NCI-H1092 (cell line): Measurements from ENCODE around the gene PAXIP1.
"Not testable (repeated sequence)": the region's sequence is repeated elsewhere in the genome, so short reads cannot be mapped to it uniquely, and the experiment has no call there.

ENCODE experiments used
- DNase-seq: peaks from one replicate; lab custom pipeline; 2025; lab: John Stamatoyannopoulos, UW

The PAXIP1 gene

GRCh38 chr7:155003092-155003375 lies at the start of gene PAXIP1:
PAXIP1 (minus strand) TSS chr7:155003124; CDS start chr7:155002929, 195 bp downstream.
- peak; percentile 68 for DNase-seq

DNA sequence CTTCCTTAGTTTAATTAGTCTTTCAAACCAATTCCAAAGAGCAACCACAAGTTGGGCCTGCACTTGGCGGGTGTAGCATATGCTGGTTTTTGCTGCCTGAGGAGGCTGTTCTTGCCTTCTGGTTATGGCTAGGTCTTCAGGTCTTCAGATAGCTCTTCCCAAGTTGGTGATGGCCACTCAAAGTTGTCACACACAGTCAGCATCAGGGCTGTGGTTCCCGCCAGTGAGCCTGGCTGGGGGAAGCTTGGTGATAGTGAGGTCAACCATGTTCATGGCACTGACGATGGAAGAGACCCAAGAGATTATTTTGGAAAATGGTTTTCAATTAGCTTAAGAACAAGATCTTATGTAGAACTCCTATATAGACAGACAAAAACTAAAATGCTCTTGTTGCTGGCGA lies 48.4 kb upstream of the PAXIP1 start:
- DNase-seq, result no peak

GRCh38 chr7:155048006-155048405 lies 45.1 kb upstream of the PAXIP1 start:
- DNase-seq, result no peak

- no peak for DNase-seq
Observed at GRCh38 chr7:155043756-155044155, 40.8 kb upstream of the PAXIP1 start.

DNA sequence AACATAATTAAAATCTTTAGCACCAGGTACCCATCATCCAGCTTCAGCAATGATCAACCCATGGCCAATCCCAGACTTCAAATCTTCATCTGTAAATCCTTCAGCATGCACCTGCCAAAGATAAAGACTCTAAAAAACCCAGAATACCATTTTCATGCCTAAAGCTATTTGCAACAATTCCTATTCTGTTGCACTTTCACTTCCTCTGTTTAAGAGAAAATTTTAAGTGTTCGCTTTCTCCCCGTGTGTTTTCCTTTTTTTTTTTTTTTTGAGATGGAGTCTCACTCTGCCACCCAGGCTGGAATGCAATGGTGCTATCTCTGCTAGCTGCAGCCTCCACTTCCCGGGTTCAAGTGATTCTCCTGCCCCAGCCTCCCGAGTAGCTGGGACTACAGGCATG lies 35.4 kb upstream of the PAXIP1 start:
- DNase-seq, result no peak

GRCh38 chr7:155034495-155034894 lies 31.6 kb upstream of the PAXIP1 start:
- DNase-seq, result not testable (repeated sequence)

- peak; percentile 27 for DNase-seq
Observed at GRCh38 chr7:155032978-155033377, 30.1 kb upstream of the PAXIP1 start.

GRCh38 chr7:155027879-155028278 lies 25.0 kb upstream of the PAXIP1 start:
- DNase-seq, result no peak

DNA sequence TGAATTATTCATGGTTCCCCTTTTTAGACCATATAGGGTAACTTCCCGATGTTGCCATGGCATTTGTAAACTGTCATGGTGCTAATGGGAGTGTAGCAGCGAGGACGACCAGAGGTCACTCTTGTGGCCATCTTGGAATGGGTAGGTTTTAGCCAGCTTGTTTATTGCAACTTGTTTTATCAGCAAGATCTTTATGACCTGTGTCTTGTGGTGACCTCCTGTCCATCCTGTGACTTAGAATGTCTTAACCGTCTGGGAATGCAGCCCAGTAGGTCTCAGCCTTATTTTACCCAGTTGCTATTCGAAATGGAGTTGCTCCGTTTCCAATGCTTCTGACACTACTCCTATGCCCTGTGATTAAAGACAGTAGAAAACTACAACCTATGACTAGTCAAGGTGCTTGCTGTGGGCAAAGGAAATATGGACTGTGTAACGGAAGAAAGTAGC lies 18.8 kb upstream of the PAXIP1 start:
- no peak for DNase-seq

GRCh38 chr7:155020996-155021395 lies 18.1 kb upstream of the PAXIP1 start:
- no peak for DNase-seq

- peak; percentile 63 for DNase-seq
Observed at GRCh38 chr7:155017834-155018233, 14.9 kb upstream of the PAXIP1 start.

GRCh38 chr7:155011086-155011485 lies 8.2 kb upstream of the PAXIP1 start:
- no peak for DNase-seq

DNA sequence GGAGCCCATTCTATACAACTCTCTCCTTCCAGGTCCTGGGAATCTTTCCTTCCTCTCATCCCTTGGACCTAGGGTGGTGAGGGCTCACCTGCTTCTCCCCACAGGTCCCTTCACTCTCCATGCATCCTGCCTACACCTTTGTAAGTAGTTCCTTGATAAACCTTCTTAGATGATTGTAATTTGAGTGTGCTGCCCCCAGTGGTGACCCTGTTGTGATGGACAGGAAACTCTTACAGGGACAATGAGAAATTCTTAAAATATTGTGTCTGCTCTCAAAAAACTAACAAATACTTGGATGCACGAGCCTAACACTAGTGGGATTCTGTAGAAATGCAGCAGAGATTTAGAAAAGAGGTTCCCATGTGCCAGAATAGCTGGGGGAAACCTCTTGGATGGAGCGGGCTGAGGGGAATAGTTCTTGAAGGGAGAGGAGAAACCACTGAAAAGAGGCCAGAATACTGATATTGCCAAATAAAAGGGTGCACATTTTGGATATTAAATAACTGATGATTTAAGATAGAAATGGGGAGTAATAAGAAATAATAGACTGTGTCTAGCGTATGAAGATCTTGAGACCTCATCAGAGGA lies 6.7 kb upstream of the PAXIP1 start:
- no peak for DNase-seq

- no peak for DNase-seq
Observed at GRCh38 chr7:155007947-155008346, 5.0 kb upstream of the PAXIP1 start.

- peak; percentile 76 for DNase-seq
Observed at GRCh38 chr7:155003376-155004214, 671 bp upstream of the PAXIP1 start.

DNA sequence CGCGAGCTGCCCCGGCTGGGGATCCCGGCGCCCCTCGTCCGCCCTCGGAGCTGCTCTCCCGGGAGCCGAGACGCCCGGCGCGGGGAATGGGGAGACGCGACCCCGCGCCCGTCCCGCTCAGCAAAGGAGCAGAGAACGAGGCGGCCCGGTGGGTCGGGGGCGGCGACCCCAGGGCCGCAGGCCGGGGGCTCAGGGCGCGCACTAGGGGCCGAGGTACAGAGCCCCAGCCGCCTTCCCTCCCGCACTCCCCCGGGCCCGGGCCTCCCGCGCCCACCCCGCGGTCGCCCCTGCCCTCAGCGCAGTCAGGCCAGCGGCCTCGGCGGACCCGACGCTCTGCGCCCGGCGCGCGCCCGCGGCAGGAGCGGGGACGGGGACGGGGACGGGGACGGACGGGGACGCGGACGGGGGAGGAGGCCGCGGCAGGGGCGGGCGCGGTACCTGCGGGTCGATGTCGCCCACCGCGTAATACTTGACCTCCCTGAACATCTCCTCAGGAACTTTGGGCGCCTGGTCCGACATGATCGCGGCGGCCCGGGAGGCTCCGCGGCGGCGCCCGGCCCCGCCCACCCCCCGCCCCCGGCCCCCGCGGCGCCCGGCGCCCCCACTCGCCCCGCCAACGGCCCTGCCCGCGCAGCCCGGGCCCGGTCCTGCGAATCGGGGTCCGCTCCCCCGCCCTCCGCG lies 373 bp downstream of the PAXIP1 start:
- peak; percentile 41 for DNase-seq

DNA sequence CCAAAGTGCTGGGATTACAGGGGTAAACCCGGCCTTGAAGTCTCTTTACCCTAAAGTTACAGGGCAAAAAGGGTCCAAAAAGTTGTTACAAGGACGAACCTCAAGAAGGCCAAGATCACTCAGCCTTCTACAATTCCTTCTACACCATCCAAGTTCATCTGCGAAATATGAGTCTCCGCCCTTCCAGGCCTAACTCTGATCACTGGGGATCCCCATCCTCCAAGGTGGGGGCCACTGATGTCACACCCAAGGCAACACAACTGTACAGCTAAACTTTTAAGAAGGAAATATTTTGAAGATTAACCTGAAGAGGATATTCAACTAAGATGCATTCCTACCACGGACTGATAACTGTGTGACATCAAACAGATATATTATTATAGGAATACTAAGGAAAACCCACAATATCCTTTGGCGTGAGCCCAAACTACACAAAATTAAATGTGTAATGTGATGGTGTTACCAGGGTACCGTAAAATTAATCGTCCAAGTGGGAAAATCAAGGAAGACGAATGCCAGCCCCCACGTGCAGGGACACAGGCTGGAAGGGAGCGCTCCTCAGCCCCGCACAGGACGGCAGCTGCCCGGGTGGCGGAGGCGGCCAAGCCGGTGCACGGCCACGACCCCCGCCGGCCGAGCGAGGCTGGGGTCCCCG lies 1.0 kb downstream of the PAXIP1 start:
- DNase-seq, result no peak

DNA sequence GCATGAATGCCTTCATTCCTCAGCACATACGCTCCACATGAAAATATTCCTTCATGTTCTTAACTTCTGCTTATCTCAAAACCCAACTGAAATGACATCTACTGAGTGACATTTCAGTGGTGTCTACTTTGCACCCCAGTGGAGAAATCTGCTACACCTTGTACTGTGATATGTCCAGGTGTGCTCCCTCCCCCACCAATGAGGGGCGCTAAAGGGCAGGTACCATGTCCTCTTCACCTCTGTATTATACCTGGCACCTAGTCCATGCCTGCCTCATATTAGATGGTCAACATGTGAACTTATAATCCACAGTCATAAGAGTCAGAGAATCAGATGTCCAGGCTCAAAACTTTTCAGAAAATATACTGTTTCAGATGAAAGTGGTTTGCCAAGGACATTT lies 2.1 kb downstream of the PAXIP1 start:
- DNase-seq, result no peak

GRCh38 chr7:154998481-154998880 lies 4.4 kb downstream of the PAXIP1 start:
- no peak for DNase-seq

DNA sequence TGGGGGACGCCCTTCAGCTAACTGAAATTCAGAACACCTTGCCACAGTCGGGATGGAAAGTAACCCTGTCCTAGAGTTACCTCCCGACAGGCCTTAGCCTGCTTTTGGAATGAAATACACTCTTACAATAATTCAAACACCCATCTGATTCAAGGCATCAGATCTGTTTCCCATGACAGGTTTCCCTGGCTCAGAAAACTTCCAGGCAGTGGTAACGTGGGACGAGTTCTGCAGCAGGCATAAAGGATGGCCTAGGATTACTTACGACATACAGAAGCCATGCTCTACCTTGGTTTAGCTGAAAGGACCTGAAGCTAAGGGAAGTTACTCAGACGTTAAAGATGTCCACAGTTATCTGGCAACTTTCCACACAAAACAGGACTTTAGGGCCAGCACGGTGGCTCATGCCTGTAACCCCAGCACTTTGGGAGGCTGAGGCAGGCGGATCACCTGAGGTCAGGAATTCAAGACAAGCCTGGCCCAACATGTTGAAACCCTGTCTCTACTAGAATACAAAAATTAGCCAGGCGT lies 5.0 kb downstream of the PAXIP1 start:
- no peak for DNase-seq

DNA sequence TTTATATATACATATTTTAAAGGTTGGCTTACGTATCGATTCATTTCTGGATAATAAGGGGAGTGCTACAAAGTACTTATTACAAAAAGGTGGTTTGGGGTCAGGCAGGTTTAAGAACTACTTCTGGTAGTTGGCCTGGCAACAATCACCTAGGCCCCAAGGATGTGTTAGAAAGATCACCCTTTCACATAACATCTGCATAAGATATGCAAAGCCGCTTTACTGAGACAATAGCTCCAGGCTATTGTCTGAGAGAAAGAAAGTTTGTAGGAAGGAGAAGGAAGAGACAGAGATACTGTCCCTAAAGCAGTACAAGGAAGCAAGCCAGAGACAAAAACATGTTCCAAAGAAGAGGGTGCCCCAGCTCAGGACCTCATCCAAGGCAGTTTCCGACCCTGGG lies 6.2 kb downstream of the PAXIP1 start:
- DNase-seq, result no peak

DNA sequence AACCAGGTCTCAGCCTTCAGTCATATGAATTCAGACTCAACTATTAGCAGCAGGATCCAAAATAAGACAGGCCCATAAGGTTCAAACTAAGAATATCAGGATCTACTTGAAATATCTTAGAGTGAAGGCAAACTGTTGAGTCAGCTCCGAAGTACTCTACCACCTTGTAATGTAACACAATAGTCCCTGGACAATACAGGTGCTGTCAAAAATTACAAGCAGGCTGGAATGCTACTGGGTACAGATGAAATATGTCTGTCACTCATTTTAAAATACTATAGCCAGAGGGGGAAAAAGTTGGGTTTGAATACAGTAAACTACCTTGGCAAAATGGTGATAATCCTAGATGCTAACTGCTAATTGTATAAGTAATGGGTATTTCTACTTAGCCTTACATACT lies 6.8 kb downstream of the PAXIP1 start:
- DNase-seq, result no peak
